HepG2 (cell line): ENCODE results near the gene HEPHL1. TPM values are rescaled to one million over a fixed set of nuclear protein-coding genes. Genes with fewer than 3 reads are reported as not detected.
A peak's percentile ranks its signal among the peaks of the same experiment; 100 is the strongest.

Source experiments
- ATF6 ChIP-seq: sonication (generic); formaldehyde crosslinking; conservative IDR thresholded peaks from 2 replicates; pipeline ENCODE4 v1.4.0; 2020; ENCODE audit warnings: missing genetic modification reagents
- DZIP1 ChIP-seq: sonication (generic); formaldehyde crosslinking; IDR thresholded peaks from 2 replicates; pipeline ENCODE4 v1.5.0; 2020; ENCODE audit warnings: mild to moderate bottlenecking, missing genetic modification reagents
- ERF ChIP-seq: IDR thresholded peaks from 2 replicates; pipeline ENCODE4 v1.6.1; 2018; ENCODE audit warnings: missing biosample characterization, missing genetic modification reagents
- FLYWCH1 ChIP-seq: sonication (generic); formaldehyde crosslinking; IDR thresholded peaks from 2 replicates; pipeline ENCODE4 v1.8.1; 2023; ENCODE audit warnings: mild to moderate bottlenecking, missing genetic modification reagents
- FOXA3 ChIP-seq: IDR thresholded peaks from 2 replicates; pipeline ENCODE4 v1.6.1; 2016; ENCODE audit warnings: missing genetic modification reagents, missing compliant biosample characterization
- FOXO1 ChIP-seq: sonication (generic); formaldehyde crosslinking; IDR thresholded peaks from 2 replicates; pipeline ENCODE4 v1.4.0; 2020; ENCODE audit warnings: missing genetic modification reagents
- GATA4 ChIP-seq: sonication (generic); IDR thresholded peaks from 2 replicates; pipeline ENCODE4 v1.6.1; 2016; ENCODE audit warnings: antibody characterized with exemption, low read depth, borderline replicate concordance
- GATAD1 ChIP-seq: IDR thresholded peaks from 2 replicates; pipeline ENCODE4 v1.6.1; 2016; ENCODE audit warnings: missing genetic modification reagents, missing compliant biosample characterization
- HDAC1 ChIP-seq: sonication (generic); formaldehyde crosslinking; IDR thresholded peaks from 2 replicates; pipeline ENCODE4 v1.5.1; 2020; ENCODE audit warnings: mild to moderate bottlenecking, missing genetic modification reagents
- HNF4A ChIP-seq: sonication (generic); formaldehyde crosslinking; IDR thresholded peaks from 2 replicates; pipeline ENCODE4 v1.4.0; 2020; ENCODE audit warnings: missing genetic modification reagents
- HOXA3 ChIP-seq: sonication (generic); formaldehyde crosslinking; IDR thresholded peaks from 2 replicates; pipeline ENCODE4 v1.5.0; 2020; ENCODE audit warnings: missing genetic modification reagents
- RFXAP ChIP-seq: sonication (generic); formaldehyde crosslinking; IDR thresholded peaks from 2 replicates; pipeline ENCODE4 v1.4.0; 2020; ENCODE audit warnings: missing genetic modification reagents, borderline replicate concordance
- SATB2 ChIP-seq: sonication (generic); formaldehyde crosslinking; IDR thresholded peaks from 2 replicates; pipeline ENCODE4 v1.5.0; 2020; ENCODE audit warnings: missing genetic modification reagents
- SIN3B ChIP-seq: fragments of 150-350 bp; IDR thresholded peaks from 2 replicates; pipeline ENCODE4 v1.6.1; 2014; ENCODE audit warnings: low read length
- SMYD3 ChIP-seq: sonication (generic); formaldehyde crosslinking; IDR thresholded peaks from 2 replicates; pipeline ENCODE4 v1.8.1; 2023; ENCODE audit warnings: mild to moderate bottlenecking, missing genetic modification reagents
- TEAD2 ChIP-seq: sonication (generic); formaldehyde crosslinking; IDR thresholded peaks from 2 replicates; pipeline ENCODE4 v1.9.0; 2021; ENCODE audit warnings: missing genetic modification reagents
- USF2 ChIP-seq, 2 experiments: sonication (generic) in 1 of 2; formaldehyde crosslinking in 1 of 2; IDR thresholded peaks; 2 replicates each; pipeline versions ENCODE4 v1.5.1 to v1.6.1; 2011 to 2020; ENCODE audit warnings: borderline replicate concordance in 1 of 2, low read depth in 1 of 2, low read length in 1 of 2, mild to moderate bottlenecking in 1 of 2, missing genetic modification reagents in 1 of 2, moderate library complexity in 1 of 2
- ZFP36 ChIP-seq: fragments of 150-350 bp; IDR thresholded peaks from 2 replicates; pipeline ENCODE4 v1.6.1; 2018; ENCODE audit warnings: borderline replicate concordance, low read length, low read depth; ENCODE audit not compliant: partially characterized antibody
- ZIK1 ChIP-seq: sonication (generic); formaldehyde crosslinking; IDR thresholded peaks from 2 replicates; pipeline ENCODE4 v1.5.0; 2020; ENCODE audit warnings: mild to moderate bottlenecking, low read depth, missing genetic modification reagents, borderline replicate concordance
- ZKSCAN8 ChIP-seq: IDR thresholded peaks from 2 replicates; pipeline ENCODE4 v1.6.1; 2016; ENCODE audit warnings: borderline replicate concordance, missing genetic modification reagents, missing compliant biosample characterization
- ZNF296 ChIP-seq: sonication (generic); formaldehyde crosslinking; conservative IDR thresholded peaks from 2 replicates; pipeline ENCODE4 v1.5.0; 2020; ENCODE audit warnings: mild to moderate bottlenecking, missing genetic modification reagents
- ZNF33B ChIP-seq: sonication (generic); formaldehyde crosslinking; IDR thresholded peaks from 2 replicates; pipeline ENCODE4 v1.5.1; 2020; ENCODE audit warnings: mild to moderate bottlenecking, missing genetic modification reagents
- ZNF549 ChIP-seq: sonication (generic); formaldehyde crosslinking; IDR thresholded peaks from 2 replicates; pipeline ENCODE4 v1.5.0; 2020; ENCODE audit warnings: missing genetic modification reagents
- ZSCAN30 ChIP-seq: sonication (generic); formaldehyde crosslinking; IDR thresholded peaks from 2 replicates; pipeline ENCODE4 v1.5.0; 2020; ENCODE audit warnings: mild to moderate bottlenecking, missing genetic modification reagents
- polyA plus RNA-seq, 8 experiments: library from polyadenylated mRNA; depleted of rRNA in 3 of 8; stranded (reverse) in 7 of 8; unstranded in 1 of 8; fragments of >200 nt; fragmentation: Illumina TruSeq in 4 of 8; extraction: Trizol in 4 of 8; gene quantifications; 2 replicates each; pipeline versions ENCODE4 v1.2.1 to v1.2.3, GENCODE V29; 2011 to 2016; ENCODE audit warnings: low read depth in 4 of 8, missing spikeins in 1 of 8, mixed read lengths in 1 of 8; ENCODE audit not compliant: insufficient read depth in 1 of 8
- total RNA-seq, 5 experiments: library from RNA; depleted of rRNA; stranded (reverse); fragments of >200 nt; fragmentation: Illumina TruSeq; extraction: Trizol; gene quantifications; 2 replicates each; pipeline ENCODE4 v1.2.3, GENCODE V29; 2016; ENCODE audit warnings: low read depth in 1 of 5

Gene HEPHL1
- total and polyA plus RNA-seq, 2 of the 13 experiments (the other 11 are each of a cell fraction or from before 2014, with no cell fraction given) = 0.04 to 0.05 TPM

GRCh38 chr11:94128746-94129511, 107.8 kb downstream of the HEPHL1 start, which contains the start of gene PANX1 (continued):
- TF ChIP-seq HOXA3 (CRISPR knock-in tag) (peak; percentile 66), GATA4 (no peak), ZNF296 (no peak), ZIK1 (CRISPR knock-in tag) (peak; percentile 32; the same call in 1 of the 2 replicates), FLYWCH1 (no peak), HDAC1 (peak; percentile 93), ZNF549 (CRISPR knock-in tag) (0 out of 2 replicates have a peak, but pooled peaks have one; percentile 42), ATF6 (CRISPR knock-in tag) (0 out of 2 replicates have a peak, but pooled peaks have one; percentile 34), USF2 (IDR thresholded peaks at IDR 0.05; ENCODE audit: low read depth, low read length) (peak; percentile 42; the same call in 1 of the 2 replicates), USF2 (CRISPR knock-in tag; IDR thresholded peaks at IDR 0.05; ENCODE audit: borderline replicate concordance) (no peak; the same call in 1 of the 2 replicates), RFXAP (CRISPR knock-in tag) (no peak), ERF (CRISPR knock-in tag) (peak; percentile 40; the same call in 1 of the 2 replicates), TEAD2 (CRISPR knock-in tag) (no peak), ZNF33B (CRISPR knock-in tag) (peak; percentile 32; the same call in 1 of the 2 replicates), DZIP1 (CRISPR knock-in tag) (no peak; the same call in 1 of the 2 replicates), FOXA3 (CRISPR knock-in tag) (peak; percentile 30; the same call in 1 of the 2 replicates), ZFP36 (no peak), SIN3B (no peak), SMYD3 (CRISPR knock-in tag) (0 out of 2 replicates have a peak, but pooled peaks have one; percentile 29), ZSCAN30 (CRISPR knock-in tag) (no peak), FOXO1 (no peak), GATAD1 (CRISPR knock-in tag) (peak; percentile 82), SATB2 (CRISPR knock-in tag) (no peak), ZKSCAN8 (CRISPR knock-in tag) (no peak), HNF4A (CRISPR knock-in tag) (no peak; the same call in 1 of the 2 replicates)
